HG02759 (cell line): ENCODE results near the gene ALMS1.
"Not testable (repeated sequence)": the region's sequence is repeated elsewhere in the genome, so short reads cannot be mapped to it uniquely, and the experiment has no call there.

Experiments
- ATAC-seq: cut with Tn5 transposase; IDR thresholded peaks from one replicate; pipeline ENCODE4 v1.9.1; 2021; ENCODE audit warnings: mild to moderate bottlenecking, moderate library complexity; ENCODE audit not compliant: unreplicated experiment

The ALMS1 gene

DNA sequence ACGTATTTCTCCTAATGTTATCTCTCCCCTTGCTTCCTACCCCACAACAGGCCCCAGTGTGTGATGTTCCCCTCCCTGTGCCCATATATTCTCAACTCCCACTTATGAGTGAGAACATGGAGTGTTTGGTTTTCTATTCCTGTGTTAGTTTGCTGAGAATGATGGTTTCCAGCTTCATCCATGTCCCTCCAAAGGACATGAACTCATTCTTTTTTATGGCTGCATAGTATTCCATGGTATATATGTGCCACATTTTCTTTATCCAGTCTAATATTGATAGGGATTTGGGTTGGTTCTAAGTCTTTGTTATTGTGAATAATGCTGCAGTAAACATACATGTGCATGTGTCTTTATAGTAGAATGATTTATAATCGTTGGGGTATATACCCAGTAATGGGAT lies 119.2 kb downstream of the ALMS1 start:
- not testable (repeated sequence) for ATAC-seq

DNA sequence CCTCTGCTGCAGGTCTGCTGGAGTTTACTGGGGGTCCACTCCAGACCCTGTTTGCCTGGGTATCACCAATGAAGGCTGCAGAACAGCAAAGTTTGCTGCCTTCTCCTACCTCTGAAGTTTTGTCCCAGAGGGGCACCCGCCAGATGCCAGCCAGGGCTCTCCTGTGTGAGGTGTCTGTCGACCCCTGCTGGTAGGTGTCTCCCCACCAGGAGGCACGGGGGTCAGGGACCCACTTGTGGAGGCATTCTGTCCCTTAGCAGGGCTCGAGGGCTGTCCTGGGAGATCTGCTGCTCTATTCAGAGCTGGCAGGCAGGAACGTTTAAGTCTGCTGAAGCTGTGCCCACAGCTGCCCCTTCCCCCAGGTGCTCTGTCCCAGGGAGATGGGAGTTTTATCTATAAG lies 124.8 kb downstream of the ALMS1 start:
- ATAC-seq = not testable (repeated sequence)

- no peak for ATAC-seq
These were observed 130.4 kb downstream of the ALMS1 start for GRCh38 chr2:73516033-73516432.

GRCh38 chr2:73528688-73529087 lies 143.1 kb downstream of the ALMS1 start:
- no peak for ATAC-seq

GRCh38 chr2:73530773-73531172 lies 145.1 kb downstream of the ALMS1 start:
- not testable (repeated sequence) for ATAC-seq

GRCh38 chr2:73532381-73532780 lies 146.7 kb downstream of the ALMS1 start:
- ATAC-seq = no peak

DNA sequence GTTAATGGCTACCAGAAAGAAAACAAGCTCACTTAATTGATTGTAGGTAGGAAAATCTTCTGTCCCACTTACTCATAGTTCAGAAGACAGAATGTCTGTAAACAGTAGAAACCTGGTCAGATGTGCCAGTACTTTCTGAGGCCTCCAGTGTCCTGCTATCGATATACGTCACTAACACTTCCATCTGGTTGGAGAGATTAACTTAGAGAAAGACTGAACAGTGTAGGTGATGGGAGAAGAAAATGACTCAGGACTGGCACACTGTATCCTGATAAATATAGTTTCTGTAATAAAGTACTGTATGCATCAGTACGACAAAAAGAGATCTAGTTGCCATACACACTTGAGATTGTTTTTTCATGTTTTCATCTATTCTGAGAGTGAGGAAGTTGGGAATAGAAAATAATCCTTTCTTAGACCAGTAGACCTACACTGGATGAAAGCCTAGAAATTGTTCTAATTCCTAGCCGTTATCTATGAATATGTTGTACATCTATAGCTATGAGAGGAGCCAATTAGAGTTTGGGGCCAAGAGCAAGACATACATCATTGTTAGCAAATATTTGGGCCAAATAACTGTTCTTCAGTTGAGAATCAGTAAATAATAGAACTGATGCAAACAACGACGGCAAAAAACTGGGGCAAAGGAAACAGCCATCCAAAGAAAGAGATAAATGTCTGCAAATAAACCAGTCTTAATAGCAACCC lies 150.7 kb downstream of the ALMS1 start:
- ATAC-seq = no peak

DNA sequence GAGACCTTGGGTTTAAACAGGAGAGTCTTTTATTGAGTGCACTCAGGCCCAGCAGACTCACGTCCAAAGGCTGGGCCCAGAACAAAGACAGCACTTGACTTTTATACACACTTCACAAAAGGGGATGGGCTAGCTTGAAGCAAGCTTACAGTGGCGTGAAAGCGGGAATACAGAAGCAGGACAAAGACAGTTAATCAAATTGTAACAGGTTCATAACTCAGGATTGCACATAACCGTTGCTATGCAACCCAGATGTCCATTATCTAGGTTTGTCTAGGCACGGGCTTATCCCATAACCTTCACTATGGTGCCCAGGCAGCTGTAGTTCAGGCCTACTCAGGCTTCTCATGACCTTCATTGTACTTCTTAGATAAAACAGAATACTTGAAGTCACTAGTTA lies 175.2 kb downstream of the ALMS1 start:
- ATAC-seq = not testable (repeated sequence)

GRCh38 chr2:73561422-73561821 lies 175.8 kb downstream of the ALMS1 start:
- ATAC-seq = no peak

DNA sequence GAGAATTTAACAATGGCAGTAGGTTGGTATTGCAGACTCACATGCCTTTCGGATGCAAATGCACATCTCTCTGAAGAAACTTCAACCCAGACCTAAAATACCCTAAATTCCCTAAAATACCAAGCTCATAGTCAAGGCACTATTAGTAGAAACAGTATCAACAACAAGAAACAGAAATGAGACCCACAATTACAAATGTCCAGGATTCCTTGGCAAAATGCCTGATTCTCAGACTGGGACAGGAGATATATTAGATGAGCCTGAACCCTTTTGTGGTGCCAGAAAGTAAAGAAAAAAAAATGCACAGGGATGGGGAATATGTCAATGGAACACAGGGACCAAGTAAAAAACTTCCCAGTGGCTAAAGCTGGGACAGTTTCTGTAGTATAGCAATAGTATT lies 179.3 kb downstream of the ALMS1 start:
- ATAC-seq = no peak

DNA sequence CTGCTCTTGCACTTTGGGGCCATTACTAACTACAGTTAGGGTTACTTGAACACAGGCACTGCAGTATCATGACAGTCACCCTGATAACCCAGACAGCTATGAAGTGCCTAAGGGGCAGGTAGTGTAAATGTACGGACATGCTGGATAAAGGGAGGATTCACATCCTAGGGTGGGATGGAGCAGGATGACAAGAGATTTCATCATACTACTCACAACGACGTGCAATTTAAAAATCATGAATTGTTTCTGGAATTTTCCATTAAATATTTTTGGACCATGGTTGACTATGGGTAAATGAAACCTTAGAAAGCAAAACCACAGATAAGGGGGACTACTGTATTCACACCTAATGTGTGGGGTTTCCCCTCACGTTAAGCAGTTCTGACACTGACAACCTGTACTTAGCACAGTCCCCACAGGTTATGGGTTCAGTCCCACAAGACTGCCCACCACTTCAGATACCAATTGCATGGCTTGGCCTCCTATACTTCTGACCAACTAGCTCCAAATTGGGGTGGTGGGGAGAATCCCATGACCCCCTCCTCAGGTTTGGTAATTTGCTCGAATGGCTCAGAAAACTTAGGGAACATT lies 180.7 kb downstream of the ALMS1 start:
- no peak for ATAC-seq

GRCh38 chr2:73575261-73575660 lies 189.6 kb downstream of the ALMS1 start:
- ATAC-seq = no peak

GRCh38 chr2:73582364-73582763 lies 196.7 kb downstream of the ALMS1 start:
- ATAC-seq = no peak

GRCh38 chr2:73588177-73588576 lies 202.5 kb downstream of the ALMS1 start:
- no peak for ATAC-seq

DNA sequence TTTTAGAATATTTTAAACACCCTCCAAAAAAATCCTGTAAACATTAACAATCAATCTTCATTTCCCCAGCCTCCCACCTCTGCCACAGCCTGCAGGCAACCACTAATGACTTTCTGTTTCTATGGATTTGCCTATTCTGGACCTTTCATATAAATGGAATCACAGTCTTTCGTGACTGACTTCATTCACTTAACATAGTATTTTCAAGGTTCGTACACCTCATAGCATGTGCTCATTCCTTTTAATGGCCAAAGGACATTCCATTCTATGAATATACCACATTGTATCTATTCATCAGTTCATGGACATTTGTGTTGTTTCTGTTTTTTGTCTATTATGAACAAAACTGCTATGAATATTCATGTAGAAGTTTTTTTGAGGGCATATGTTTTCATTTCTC lies 208.0 kb downstream of the ALMS1 start:
- ATAC-seq = no peak

GRCh38 chr2:73594251-73594650 lies 208.6 kb downstream of the ALMS1 start:
- no peak for ATAC-seq

DNA sequence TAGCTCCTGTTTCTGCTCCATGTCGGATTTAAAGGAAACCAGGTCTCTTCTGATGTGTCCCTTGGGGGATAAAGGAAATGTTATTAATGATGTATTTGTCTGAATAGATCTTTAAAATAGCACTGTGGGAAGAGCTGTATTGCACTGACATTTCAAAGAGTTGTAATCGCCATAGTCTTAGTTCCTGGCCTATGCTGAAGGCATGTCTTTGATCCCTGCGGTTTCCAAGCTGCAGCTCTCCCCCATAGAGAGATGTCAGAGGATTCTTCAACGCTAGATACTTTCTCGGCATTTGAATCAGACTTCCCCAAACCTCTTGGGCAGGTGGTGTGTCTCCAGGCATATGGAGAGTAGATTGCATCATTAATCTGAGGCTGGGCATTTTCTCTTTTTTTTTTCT lies 216.1 kb downstream of the ALMS1 start:
- ATAC-seq = no peak

- ATAC-seq = peak; percentile 70
These were observed 217.5 kb downstream of the ALMS1 start for GRCh38 chr2:73603099-73603588.

DNA sequence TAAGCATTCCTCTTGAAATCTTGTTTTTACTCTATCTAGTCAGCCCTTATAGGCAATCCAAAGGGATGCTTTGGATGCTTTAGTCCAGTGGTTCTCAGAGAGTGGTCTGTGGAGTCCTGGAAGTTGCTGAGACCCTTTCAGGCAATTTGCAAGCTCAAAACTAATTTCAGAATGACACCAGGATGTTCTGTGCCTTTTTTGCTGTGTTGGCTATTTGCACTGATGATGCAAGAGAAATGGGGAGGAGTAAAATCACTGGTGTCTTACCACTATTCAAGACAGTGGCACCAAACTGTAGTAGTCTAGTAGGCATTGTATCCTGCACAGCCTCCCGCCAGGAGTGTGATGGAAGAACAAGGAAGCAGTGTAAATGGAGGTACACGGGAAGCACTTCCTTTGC lies 219.0 kb downstream of the ALMS1 start:
- ATAC-seq = not testable (repeated sequence)

- no peak for ATAC-seq
These were observed 224.5 kb downstream of the ALMS1 start for GRCh38 chr2:73610111-73610510.

DNA sequence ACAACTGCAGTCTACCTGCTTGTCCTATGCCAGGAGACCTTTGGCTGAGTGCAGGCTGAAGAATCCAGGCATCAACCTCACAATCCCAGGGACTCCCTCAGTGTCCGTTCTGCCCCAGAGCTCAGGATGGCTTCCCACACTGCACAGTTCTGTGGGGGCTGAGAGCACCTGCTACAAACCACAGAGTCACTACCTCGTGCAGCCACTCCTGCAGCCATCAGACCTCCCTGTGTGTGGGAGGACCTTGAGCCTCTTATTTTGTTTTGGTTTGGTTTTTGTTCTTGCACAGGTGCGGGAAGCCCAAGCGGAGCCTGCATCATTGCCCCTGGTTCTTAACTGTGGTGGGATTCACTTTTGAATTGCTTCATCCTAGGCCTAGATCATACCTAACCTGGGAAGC lies 225.6 kb downstream of the ALMS1 start:
- no peak for ATAC-seq

DNA sequence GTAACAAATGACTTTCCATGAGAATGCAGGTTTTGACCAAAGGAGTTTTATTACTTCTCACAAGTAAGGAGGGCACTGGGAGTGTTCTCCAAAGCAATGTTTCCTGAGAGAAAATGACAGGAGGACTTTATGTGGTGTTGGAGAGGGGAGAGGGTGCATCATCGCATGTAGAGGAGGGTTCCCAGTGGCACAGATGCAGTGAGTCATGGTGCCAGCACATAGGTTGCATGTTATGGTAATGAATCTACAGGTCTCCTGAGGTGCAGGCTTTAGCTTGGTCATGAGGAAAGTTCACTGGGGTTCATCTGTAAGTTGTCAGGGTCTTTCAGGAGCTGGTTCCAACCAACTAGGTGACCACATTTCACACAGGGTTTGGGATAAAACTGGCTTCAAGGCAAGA lies 226.2 kb downstream of the ALMS1 start:
- ATAC-seq = no peak

DNA sequence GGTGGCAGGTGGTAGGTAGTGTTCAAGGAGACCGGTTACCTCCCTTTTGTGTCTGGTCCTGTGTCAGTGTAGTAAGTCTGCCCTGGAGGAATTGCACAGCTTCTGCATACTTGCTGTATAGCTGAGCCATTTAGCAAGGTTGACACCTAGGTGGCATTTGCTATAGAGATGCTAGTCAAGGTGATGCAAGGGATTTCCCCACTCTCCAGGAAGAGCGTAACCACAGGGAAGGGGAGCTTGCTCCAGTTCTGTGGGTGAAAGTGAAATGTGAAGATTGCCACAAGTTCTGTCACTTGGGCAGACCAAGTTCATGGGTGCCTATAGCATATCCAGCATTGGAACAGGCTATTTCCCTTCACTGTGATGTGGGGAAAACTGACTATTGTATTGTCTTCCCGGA lies 228.5 kb downstream of the ALMS1 start:
- ATAC-seq = no peak
